ENCODE data around the gene ARHGAP1.

Gene ARHGAP1

DNA sequence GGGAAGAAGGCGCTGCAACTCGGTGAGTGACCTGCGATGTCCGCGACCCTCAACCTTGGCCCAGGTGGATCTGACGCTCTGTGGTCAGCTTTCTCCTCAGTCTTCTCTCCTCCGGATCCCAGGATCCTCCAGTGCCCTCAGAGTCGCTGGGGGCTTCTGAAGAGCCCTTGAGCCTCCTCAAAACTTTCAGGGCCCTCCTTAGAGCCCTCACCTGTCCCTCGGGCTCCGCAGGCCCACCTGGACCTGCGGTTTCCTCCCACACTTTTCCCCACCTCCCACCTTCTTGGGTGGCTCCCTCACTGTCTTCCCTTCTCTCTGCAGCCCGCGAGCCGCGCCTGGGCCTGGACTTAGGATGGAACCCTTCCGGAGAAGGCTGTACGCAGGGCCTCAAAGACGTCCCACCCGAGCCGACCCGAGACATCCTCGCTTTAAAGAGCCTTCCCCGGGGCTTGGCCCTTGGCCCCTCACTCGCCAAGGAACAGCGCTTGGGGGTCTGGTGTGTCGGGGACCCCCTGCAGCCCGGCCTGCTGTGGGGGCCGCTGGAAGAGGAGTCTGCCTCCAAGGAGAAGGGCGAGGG is 747 bp upstream of the ARHGAP1 start:
- no peaks in the 10 kb centered on the region for H3K27me3 ChIP-seq
- H3K9me3 ChIP-seq (replicated peaks in 1 of 11) = no peaks in the 10 kb centered on the region
- peak overlapping the region; percentile 86 to 100 (median 98) for H3K4me3 ChIP-seq
- H4K20me1 ChIP-seq = peaks cover 11 to 55% (median 36%) of the 10 kb centered on the region in 11 experiments; a peak in 19 of 22 replicates
- H3K9ac ChIP-seq = peak overlapping the region; percentile 90 to 99 (median 94)
- H3K27ac ChIP-seq = peak overlapping the region; percentile 92 to 99 (median 96)
- peaks cover 45 to 65% (median 57%) of the 10 kb centered on the region in 11 experiments for H3K36me3 ChIP-seq
- peaks cover 33 to 53% (median 49%) of the 10 kb centered on the region in 10 experiments for H3K4me1 ChIP-seq
- no peak for TF ChIP-seq Cebpa-rat (IDR thresholded peaks at IDR 0.05)
- H3K4me2 ChIP-seq = peak overlapping the region; percentile 83 to 100 (median 97)

GRCh38 chr11:46698597-46698996 is 1.8 kb downstream of the ARHGAP1 start:
- peaks cover 33 to 53% (median 49%) of the 10 kb centered on the region in 10 experiments for H3K4me1 ChIP-seq
- H3K4me3 ChIP-seq = peak overlapping the region in 6 of 10 experiments; percentile 86 to 99 (median 94); a peak in 9 of 20 replicates
- H3K9me3 ChIP-seq (replicated peaks in 1 of 11) = no peaks in the 10 kb centered on the region
- peaks cover 6 to 50% (median 18%) of the 10 kb centered on the region in 11 experiments; a peak in 13 of 22 replicates for H4K20me1 ChIP-seq
- peak overlapping the region in 10 of 11 experiments; percentile 5 to 99 (median 92); a peak in 10 of 22 replicates for H3K9ac ChIP-seq
- H3K27me3 ChIP-seq = no peaks in the 10 kb centered on the region
- TF ChIP-seq Cebpa-rat (IDR thresholded peaks at IDR 0.05) = no peak
- H3K27ac ChIP-seq = peak overlapping the region in 6 of 11 experiments; percentile 9 to 99 (median 96); a peak in 10 of 22 replicates
- peaks cover 45 to 65% (median 57%) of the 10 kb centered on the region in 11 experiments for H3K36me3 ChIP-seq
- peak overlapping the region; percentile 69 to 96 (median 86) for H3K4me2 ChIP-seq

DNA sequence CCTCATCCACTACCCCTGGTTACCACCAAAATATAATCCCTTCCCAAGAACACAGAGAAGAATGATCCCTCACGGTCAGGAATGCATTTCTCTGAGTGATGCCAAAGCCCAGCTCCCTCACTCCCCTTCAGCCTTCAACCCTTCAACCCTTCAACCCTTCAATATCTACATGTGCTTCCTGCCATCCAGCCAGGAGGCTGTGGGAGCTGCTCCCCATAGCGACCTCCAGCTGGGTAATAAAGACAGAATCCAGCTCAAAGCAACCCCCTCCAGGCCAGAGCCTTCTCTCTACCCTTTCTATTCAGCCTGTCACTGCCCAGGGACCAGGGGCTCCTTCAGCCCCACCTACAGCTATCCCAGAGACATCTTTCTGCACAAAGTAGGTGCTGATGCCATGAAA is 2.7 kb downstream of the ARHGAP1 start:
- Histone ChIP-seq H3K27me3 (no peaks in the 10 kb centered on the region), H3K36me3 (peaks cover 43 to 65% (median 56%) of the 10 kb centered on the region in 11 experiments), H3K4me3 (no peak overlapping the region), H4K20me1 (peaks cover under 1 to 42% (median 15%) of the 10 kb centered on the region in 11 experiments; a peak in 13 of 22 replicates), H3K4me1 (peaks cover 27 to 46% (median 43%) of the 10 kb centered on the region in 10 experiments), H3K9me3 (replicated peaks in 1 of 11) (no peaks in the 10 kb centered on the region), H3K27ac (peak overlapping the region in 9 of 11 experiments; percentile 0 to 96 (median 22); a peak in 11 of 22 replicates), H3K4me2 (peak overlapping the region in 10 of 11 experiments; percentile 1 to 96 (median 86); a peak in 16 of 22 replicates), H3K9ac (peak overlapping the region; percentile 5 to 96 (median 46); a peak in 17 of 22 replicates)
- TF ChIP-seq Cebpa-rat (IDR thresholded peaks at IDR 0.05) = no peak

GRCh38 chr11:46697303-46697702 is 3.1 kb downstream of the ARHGAP1 start:
- Histone ChIP-seq H3K9ac (peak overlapping the region; percentile 5 to 96 (median 46); a peak in 16 of 22 replicates), H3K4me3 (no peak overlapping the region), H3K9me3 (replicated peaks in 1 of 11) (no peaks in the 10 kb centered on the region), H3K4me2 (peak overlapping the region in 9 of 11 experiments; percentile 1 to 96 (median 86); a peak in 11 of 22 replicates), H3K27me3 (no peaks in the 10 kb centered on the region), H4K20me1 (peaks cover 0 to 42% (median 14%) of the 10 kb centered on the region in 11 experiments; a peak in 11 of 22 replicates), H3K36me3 (peaks cover 39 to 64% (median 56%) of the 10 kb centered on the region in 11 experiments), H3K27ac (peak overlapping the region in 8 of 11 experiments; percentile 0 to 96 (median 22); a peak in 11 of 22 replicates), H3K4me1 (peaks cover 22 to 42% (median 38%) of the 10 kb centered on the region in 10 experiments)
- no peak for TF ChIP-seq Cebpa-rat (IDR thresholded peaks at IDR 0.05)

DNA sequence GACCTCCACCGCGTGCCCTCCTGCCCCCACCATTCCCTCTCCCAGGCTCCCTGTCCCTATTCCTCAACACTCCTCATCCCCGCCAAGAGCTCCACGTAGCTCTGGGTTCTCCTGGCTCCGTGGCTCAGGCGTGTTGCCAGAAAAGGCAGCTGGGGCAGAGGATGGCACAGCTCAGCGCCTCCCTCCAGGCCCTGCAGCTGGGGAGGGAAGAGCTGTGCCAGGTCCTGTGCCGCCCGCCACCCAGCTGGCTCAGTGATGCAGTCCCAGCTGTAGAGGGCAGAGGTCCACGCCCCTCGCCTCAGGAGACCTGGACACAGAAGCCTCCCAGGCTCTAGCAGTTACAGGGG is 4.2 kb downstream of the ARHGAP1 start:
- no peak overlapping the region; a peak in 1 of 22 replicates for H3K4me2 ChIP-seq
- H3K4me3 ChIP-seq = no peak overlapping the region
- H3K9ac ChIP-seq = peak overlapping the region in 7 of 11 experiments; percentile 1 to 56 (median 42); a peak in 7 of 22 replicates
- H3K4me1 ChIP-seq = peaks cover 14 to 33% (median 29%) of the 10 kb centered on the region in 10 experiments
- H3K36me3 ChIP-seq = peaks cover 36 to 68% (median 59%) of the 10 kb centered on the region in 11 experiments
- TF ChIP-seq Cebpa-rat (IDR thresholded peaks at IDR 0.05) = no peak
- H3K27ac ChIP-seq = peak overlapping the region in 5 of 11 experiments; percentile 1 to 96 (median 22); a peak in 6 of 22 replicates
- peaks cover 0 to 46% (median 14%) of the 10 kb centered on the region in 11 experiments; a peak in 10 of 22 replicates for H4K20me1 ChIP-seq
- no peaks in the 10 kb centered on the region for H3K9me3 ChIP-seq (replicated peaks in 1 of 11)
- no peaks in the 10 kb centered on the region for H3K27me3 ChIP-seq

DNA sequence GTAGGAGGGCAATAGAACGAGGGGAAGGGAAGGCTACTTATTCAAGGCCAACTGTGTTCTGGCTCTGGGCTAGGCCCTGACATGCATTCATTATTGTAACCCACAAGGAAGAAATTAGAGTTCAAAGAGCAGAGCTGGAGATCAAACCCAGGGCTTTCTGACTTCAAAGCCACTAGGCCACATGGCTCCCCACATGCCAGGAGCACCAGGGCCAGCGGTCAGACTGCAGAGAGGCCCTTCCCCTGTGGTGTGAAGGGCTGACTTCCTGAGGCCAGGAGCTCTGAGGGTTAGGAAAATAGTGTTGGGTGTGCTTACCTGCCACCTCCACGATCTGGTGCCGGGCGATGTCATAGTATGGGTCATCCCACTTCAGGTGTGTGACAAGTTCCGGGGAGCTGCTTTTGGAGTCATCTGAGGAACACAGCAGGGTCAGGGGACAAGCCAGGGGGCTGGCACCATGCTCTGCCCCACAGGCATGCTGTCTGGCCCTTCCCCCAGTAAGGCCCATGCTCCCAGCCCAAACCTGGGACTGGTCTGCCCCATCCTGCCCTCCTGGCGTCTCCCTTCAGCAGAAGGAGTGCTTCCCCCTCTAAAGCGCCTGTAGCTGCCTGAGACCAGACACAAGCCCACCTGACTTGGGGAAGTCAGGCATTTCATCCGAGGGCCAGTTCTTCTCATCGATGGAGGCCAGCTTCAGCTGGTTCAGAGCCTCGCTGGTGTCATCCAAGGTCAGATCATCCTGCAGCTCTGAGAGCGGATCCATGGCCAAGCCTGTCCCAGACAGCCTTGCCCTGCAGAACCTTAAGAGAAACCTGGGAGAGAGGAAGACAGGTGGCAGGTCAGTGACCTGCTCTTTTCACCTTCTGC is 4.8 kb downstream of the ARHGAP1 start:
- Histone ChIP-seq H3K36me3 (peaks cover 42 to 74% (median 65%) of the 10 kb centered on the region in 11 experiments), H3K27me3 (no peaks in the 10 kb centered on the region), H3K9me3 (replicated peaks in 1 of 11) (no peaks in the 10 kb centered on the region), H4K20me1 (peaks cover 0 to 46% (median 14%) of the 10 kb centered on the region in 11 experiments; a peak in 9 of 22 replicates), H3K4me3 (no peak overlapping the region), H3K4me1 (peaks cover 14 to 33% (median 29%) of the 10 kb centered on the region in 10 experiments), H3K4me2 (no peak overlapping the region), H3K27ac (peak overlapping the region in 6 of 11 experiments; percentile 1 to 96 (median 21); a peak in 7 of 22 replicates), H3K9ac (peak overlapping the region in 8 of 11 experiments; percentile 1 to 56 (median 32); a peak in 8 of 22 replicates)
- no peak for TF ChIP-seq Cebpa-rat (IDR thresholded peaks at IDR 0.05)

DNA sequence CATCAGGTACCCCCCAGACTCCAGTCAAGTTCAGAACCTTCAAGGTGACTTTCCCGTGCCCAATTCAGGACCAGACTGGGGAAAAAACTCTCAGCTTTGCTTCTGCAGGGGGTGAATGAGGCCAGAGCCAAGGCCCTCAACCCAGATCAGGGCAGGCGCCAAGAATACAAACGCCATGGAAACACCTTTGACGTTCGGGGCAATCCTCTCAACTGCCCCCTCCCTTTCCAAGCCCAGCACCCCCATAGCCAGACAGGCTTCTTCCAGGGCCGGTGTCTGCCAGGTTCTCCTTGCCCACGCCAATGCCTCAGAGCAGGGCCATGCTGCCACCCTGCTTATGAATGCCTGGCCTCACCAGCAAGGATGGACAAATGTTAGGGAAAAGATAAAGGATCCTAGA is 5.8 kb downstream of the ARHGAP1 start:
- Histone ChIP-seq H3K36me3 (peaks cover 43 to 84% (median 67%) of the 10 kb centered on the region in 11 experiments), H3K4me1 (peaks cover 12 to 32% (median 28%) of the 10 kb centered on the region in 10 experiments), H4K20me1 (peaks cover 0 to 46% (median 14%) of the 10 kb centered on the region in 11 experiments; a peak in 9 of 22 replicates), H3K4me3 (no peak overlapping the region), H3K27ac (peak overlapping the region in 3 of 11 experiments; percentile 20 to 23 (median 23); a peak in 3 of 22 replicates), H3K27me3 (no peaks in the 10 kb centered on the region), H3K9me3 (replicated peaks in 1 of 11) (no peaks in the 10 kb centered on the region), H3K9ac (peak overlapping the region in 6 of 11 experiments; percentile 3 to 42 (median 12); a peak in 2 of 22 replicates), H3K4me2 (no peak overlapping the region)
- no peak for TF ChIP-seq Cebpa-rat (IDR thresholded peaks at IDR 0.05)

GRCh38 chr11:46694072-46694471 is 6.3 kb downstream of the ARHGAP1 start:
- no peaks in the 10 kb centered on the region for H3K9me3 ChIP-seq (replicated peaks in 1 of 11)
- peak overlapping the region in 3 of 11 experiments; percentile 23; a peak in 1 of 22 replicates for H3K27ac ChIP-seq
- no peak overlapping the region for H3K4me3 ChIP-seq
- peak overlapping the region in 3 of 11 experiments; percentile 3 to 18 (median 11); a peak in 1 of 22 replicates for H3K9ac ChIP-seq
- H3K27me3 ChIP-seq = no peaks in the 10 kb centered on the region
- H3K4me1 ChIP-seq = peaks cover 7 to 27% (median 23%) of the 10 kb centered on the region in 10 experiments
- H3K4me2 ChIP-seq = no peak overlapping the region
- H3K36me3 ChIP-seq = peaks cover 48 to 89% (median 73%) of the 10 kb centered on the region in 11 experiments
- peaks cover 0 to 46% (median 14%) of the 10 kb centered on the region in 11 experiments; a peak in 9 of 22 replicates for H4K20me1 ChIP-seq
- no peak for TF ChIP-seq Cebpa-rat (IDR thresholded peaks at IDR 0.05)

Measured in BLaER1 treated with 17β-estradiol and CSF1 and Interleukin-3, amounts not matched to agents 10 nM and 100 nM (cell line).